Hematopoietic multipotent progenitor cell treated with erythropoietin and hydrocortisone succinate and interleukin-3 and kit ligand, for 15 days (in vitro differentiated cells): ENCODE results near the gene SCUBE2.

ENCODE experiments used
- DNase-seq: peaks from one replicate; pipeline ENCODE4 v3.0.0-alpha.2; 2015; ENCODE audit warnings: low spot score

Gene SCUBE2

GRCh38 chr11:9074338-9075029 lies 16.9 kb downstream of the SCUBE2 start:
- DNase-seq: no peak

GRCh38 chr11:9073466-9074225 lies 17.8 kb downstream of the SCUBE2 start:
- DNase-seq: no peak

GRCh38 chr11:9072626-9073176 lies 18.7 kb downstream of the SCUBE2 start:
- DNase-seq: no peak

- DNase-seq: no peak
Measured at GRCh38 chr11:9071692-9072091, 19.7 kb downstream of the SCUBE2 start.

GRCh38 chr11:9070749-9071491 lies 20.5 kb downstream of the SCUBE2 start:
- DNase-seq: no peak

GRCh38 chr11:9069862-9070470 lies 21.4 kb downstream of the SCUBE2 start:
- no peak for DNase-seq

GRCh38 chr11:9069256-9069655 lies 22.1 kb downstream of the SCUBE2 start:
- DNase-seq: no peak

- DNase-seq: no peak
Measured at GRCh38 chr11:9066433-9066925, 24.9 kb downstream of the SCUBE2 start.

GRCh38 chr11:9065607-9066432 lies 25.6 kb downstream of the SCUBE2 start:
- DNase-seq: no peak

- DNase-seq: no peak
Measured at GRCh38 chr11:9061807-9062206, 29.6 kb downstream of the SCUBE2 start.

GRCh38 chr11:9060700-9061111 lies 30.7 kb downstream of the SCUBE2 start:
- peak; percentile 25 for DNase-seq

GRCh38 chr11:9059406-9059805 lies 32.0 kb downstream of the SCUBE2 start:
- DNase-seq: no peak

- DNase-seq: no peak
Measured at GRCh38 chr11:9057888-9058287, 33.5 kb downstream of the SCUBE2 start.

- no peak for DNase-seq
Measured at GRCh38 chr11:9057007-9057406, 34.4 kb downstream of the SCUBE2 start.

GRCh38 chr11:9056467-9056866 lies 34.9 kb downstream of the SCUBE2 start:
- DNase-seq: no peak

GRCh38 chr11:9053316-9054035 lies 37.9 kb downstream of the SCUBE2 start:
- no peak for DNase-seq

- no peak for DNase-seq
Measured at GRCh38 chr11:9052316-9052715, 39.1 kb downstream of the SCUBE2 start.

GRCh38 chr11:9049959-9050358 lies 41.4 kb downstream of the SCUBE2 start:
- no peak for DNase-seq

GRCh38 chr11:9047964-9048523 lies 43.4 kb downstream of the SCUBE2 start:
- no peak for DNase-seq

GRCh38 chr11:9046481-9046880 lies 44.9 kb downstream of the SCUBE2 start:
- DNase-seq: no peak
